Stimulated activated CD4-positive, alpha-beta T cell treated with anti-CD3 and anti-CD28 coated beads, TNF-alpha, amount 100 ng/mL, for 48 hours (primary cell): ENCODE data around the gene TIAL1.
"Not testable (repeated sequence)": the region's sequence is repeated elsewhere in the genome, so short reads cannot be mapped to it uniquely, and the experiment has no call there.

Experiments used
- DNase-seq, 3 donors: peaks; one replicate each; pipeline ENCODE4 v3.0.0-alpha.2; 2020; ENCODE audit warnings: low read depth in 3 of 3

TIAL1 gene

DNA sequence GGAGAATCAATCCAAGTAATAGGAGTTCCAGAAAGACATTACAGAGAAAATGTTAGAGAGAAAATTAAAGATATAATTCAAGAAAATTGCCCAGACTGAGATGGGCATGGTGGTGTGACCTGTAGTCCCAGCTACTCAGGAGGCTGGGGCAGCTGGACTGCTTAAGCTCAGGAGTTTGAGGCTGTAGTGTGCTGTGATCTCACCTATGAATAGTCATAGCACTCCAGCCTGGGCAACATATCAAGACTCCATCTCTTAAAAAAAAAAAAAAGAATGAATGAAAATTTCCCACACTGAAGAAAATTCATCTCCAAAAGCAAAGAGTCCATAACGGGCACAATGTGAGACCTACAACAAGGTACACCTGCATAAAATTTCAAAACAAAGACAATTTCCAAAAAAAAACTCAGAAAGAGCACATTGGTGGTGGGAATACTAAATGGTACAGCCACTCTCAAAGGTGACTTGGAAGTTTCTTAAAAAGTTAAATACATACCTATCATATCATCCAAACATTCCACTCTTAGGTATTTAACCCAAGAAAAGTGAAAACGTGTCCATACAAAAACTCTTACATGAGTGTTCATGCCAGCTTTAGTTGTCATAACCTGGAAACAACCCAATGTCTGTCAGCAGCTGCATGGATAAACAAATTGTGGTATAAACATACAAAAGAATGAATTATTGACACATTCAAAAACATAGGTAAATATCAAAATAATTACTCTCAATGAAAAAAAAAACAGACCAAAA, 47.3 kb downstream of the TIAL1 start:
- no peak for DNase-seq

DNA sequence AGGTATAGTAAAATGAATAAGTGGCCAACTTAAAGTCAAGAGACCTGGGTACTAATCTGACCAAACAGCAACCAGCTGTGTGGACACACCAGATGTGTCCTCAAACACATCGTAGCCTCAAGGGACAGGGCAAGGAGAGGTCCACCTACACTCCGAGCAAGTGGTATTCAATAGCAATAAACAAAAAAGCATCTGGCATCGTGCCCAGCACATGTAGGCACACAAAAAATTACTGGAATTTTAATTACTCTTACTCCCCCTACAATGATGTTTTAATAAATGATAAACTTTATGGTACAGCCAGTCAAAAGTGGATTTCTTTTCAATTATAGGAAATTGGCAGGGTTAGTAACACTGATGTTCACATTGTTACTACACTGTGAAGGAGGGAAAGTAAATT, 50.8 kb downstream of the TIAL1 start:
- DNase-seq, result no peak

DNA sequence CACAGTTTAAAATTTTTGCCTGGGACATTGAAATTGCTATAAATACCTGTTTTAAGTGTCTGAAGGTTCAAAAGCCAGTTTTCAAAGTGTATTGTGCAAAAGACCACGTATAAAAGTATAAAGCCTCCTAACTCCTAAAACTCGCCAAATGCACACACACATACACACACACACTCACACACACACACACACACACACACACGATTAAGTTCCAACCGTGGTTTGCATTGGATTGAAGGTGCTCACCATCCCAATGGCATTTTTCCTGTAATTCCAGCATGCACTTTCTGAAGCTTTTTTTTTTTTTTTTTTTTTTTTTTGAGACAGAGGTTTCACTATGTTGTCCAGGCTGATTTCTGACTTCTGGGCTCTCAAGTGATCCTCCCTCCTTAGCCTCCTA, 51.5 kb downstream of the TIAL1 start:
- DNase-seq, result no peak

DNA sequence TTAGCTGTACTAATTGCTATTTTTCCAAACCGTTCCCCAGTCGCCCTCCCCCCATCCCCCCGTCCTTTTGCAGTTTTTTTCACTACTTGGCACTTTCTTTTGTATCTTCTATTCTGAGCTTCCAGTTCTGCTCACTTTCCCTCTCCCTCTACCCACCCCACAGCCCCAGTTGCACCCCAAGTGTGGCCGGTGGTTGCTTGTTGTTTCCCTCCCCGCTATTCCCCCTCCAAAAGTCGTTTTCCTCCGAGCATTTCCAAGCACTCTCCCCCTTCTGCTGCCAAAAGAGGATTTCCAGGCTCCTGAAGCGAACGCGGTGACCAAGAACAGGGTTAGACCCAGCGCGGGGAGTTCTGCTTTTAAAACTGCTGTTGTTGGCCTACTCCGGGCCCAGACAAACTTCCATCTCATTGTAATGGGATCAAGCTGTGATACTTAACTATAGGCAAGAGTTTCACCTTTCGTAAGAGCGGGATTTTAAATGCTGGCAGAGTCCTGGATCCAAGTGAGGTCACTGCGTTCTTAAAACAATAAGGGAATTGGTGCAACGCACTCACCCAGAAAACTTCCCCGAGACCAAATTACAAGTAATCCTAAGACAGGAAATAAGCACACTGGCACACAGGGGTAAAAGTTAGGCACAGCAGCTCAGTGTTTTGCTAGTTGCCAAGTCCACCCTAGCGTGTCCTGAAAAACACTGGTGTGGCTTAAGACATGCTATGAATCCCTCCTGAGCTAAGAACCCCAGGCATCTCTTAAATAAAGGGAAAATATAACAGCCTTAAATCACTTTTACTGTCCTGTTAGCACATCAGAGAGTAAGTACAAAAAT, 52.7 kb downstream of the TIAL1 start:
- DNase-seq, result no peak

DNA sequence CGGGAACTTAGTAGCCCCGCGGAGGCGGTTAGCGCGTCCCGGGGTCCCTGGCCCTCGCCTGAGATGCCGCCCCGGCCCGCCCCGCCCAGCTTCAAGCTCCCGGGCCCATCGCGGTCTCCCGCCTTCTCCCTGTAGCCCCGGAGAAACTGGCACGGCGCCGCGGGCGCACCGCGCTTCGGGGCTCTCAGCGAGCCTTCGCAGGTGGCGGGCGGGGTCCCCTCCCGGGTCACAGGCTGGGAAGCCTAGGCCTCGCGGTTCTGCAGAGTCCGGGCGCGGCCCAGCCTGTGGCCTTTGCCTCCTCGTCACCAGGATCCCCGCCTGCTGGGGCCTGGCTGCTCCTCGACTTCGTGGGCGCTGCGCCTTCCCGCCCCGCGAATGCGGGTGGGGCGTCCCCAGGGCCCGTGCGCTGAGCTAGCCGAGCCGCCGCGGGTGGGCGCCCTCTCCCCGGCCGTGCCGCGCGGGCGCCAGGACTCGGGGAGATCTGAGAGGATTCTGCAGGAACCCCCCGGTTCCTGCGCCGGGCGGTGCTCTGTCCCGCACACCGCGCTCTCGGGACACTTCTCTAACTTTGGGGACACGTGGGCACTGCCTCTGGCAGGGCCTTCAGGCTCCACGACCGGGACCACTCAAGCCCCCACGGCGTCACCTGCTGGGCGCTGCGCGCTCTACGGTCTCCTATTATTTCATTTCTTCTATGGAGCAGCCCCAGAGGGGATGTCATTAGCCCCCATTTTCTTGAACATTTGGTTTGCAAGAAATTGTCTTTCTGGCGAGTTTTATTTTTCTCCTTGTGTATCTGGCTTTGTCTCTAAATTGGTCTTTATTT, 53.6 kb downstream of the TIAL1 start:
- peak; percentile 27 to 46 (median 28) for DNase-seq

DNA sequence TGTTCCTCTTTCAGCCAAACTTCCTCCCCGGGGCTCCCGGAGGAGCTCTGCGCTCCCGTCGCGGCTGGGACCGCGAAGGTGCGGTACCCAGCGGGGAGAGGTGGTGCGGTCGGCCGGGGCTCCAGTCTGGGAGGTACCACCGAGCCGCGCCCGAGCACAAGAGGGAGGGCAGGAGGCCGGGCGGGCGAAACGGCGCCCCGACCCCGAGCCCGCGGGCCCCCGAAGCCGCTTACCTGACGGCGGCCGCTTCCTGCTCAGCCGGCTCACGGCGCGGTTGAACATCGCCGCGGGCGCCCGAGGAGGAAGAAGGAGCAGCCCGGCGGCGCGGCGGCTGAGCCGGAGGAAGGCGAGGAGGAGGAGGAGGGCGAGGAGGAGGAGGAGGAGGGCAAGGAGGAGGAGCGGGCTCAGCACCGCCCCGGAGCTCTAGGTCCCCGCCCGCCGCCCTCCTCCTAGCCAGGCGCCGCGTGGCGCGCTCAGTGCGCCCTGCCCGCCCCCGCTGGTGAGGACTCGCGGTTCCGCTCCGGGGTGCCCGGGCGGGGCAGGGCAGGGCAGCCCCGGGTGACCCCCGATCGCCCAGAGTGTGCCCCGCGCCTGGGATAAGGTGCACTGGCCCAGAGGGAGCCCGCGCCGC, 54.3 kb downstream of the TIAL1 start, which contains the start of gene RGS10:
RGS10 (minus strand) TSS at position 363 of the 631 bp plus-strand sequence; CDS start at position 282, 81 bp downstream.
- DNase-seq, result peak; percentile 73 to 84 (median 75)

DNA sequence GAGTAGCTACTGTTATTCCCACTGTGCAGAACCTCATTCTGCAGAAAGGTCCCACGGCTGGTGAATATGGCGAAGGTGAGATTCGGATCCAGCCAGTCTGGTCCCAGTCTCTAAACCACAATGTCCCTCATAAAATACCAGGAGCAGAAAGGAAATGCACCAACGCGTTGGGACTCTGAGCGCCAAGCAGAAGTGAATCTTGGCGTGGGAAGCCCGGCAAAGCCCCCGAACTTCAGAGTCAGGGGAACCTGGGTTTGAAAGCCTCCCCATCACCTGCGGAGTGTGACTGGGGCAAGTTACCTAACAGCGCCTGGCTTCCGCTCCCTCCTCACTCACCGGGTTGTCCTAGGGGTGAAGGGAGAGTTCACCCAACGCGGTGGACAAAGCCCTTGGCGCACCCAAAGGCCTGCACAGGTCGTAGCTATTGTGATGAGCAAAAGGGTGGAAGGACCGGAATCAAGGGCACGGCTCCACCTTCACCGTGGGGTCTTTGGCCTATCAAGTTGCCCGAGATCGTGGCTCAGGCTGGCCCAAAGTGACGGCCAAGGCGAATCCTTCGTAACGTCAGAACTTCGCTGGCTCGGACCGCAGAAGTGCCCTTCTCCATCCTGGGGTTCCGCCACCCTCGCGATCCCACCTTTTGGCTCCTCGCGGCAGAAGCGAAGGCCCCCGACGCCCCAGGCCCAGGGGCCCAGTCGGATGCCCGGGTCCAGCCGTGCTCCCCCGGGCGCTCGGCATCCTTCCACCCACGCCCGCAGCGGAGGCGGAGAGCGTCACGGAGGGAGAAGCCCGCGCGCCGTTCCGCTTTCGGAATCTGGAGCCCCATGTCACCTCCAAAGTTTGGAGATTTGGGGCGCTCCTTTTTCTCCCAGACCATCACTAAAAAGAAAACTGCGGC, 55.1 kb downstream of the TIAL1 start:
- peak in 2 of 3 donors; percentile 18 to 59 for DNase-seq

DNA sequence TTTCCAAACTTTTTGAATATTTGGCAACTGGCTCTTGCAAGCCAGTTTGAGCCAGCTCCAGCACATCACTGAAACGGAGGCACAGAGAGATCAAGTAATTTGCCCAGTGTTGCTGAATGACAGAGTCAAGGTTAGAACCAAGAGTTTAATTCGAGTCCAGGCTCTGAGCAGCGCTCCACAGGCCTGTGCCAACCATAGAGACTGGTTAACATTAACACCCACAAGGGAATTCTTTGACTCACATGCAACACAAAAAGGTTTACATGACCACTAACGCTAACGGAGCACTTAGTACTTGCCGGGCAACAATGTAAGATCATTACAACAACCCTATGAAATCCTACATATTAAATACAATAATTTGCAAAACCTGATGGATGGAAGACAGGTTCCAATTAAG, 55.7 kb downstream of the TIAL1 start:
- peak in 1 of 3 donors; percentile 19 for DNase-seq

DNA sequence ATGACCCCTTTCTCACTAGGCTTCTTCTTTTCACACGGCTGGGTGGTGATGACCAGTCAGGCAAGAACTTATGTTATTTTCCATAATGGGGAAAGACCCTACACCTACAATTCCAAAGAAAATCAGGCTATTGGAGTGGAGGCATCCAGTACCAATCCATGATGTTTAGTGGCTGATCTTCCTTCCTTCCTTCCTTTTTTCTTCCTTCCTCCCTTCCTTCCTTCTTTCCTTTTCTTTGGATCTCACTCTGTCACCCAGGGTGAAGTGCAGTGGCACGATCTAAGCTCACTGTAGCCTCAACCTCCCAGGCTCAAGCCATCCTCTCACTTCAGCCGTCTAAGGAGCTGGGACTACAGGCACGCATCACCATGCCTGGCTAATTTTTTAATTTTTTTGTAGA, 56.7 kb downstream of the TIAL1 start:
- no peak for DNase-seq

DNA sequence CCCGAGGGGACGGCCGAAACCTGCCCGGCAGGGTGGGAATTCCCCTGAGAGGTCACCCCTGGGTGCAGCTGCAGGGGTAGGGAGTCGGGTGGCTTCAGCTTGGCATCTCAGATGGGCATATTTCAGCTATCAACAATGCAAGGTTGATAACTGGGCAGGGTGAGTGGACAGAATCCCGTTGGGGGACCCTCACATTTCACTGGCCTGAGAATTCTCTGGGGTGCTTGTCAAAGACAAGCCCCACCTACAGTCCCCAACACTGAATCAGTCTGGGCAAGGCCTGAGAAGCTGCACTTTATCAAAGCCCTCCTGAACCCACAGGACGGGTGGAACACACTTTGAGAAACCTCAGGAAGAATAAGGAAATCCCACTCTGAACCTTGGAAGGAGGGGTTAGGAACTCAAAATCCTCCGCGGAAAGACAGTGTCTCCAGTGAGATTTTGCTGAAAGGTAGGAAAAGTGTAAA, 57.4 kb downstream of the TIAL1 start:
- no peak for DNase-seq

DNA sequence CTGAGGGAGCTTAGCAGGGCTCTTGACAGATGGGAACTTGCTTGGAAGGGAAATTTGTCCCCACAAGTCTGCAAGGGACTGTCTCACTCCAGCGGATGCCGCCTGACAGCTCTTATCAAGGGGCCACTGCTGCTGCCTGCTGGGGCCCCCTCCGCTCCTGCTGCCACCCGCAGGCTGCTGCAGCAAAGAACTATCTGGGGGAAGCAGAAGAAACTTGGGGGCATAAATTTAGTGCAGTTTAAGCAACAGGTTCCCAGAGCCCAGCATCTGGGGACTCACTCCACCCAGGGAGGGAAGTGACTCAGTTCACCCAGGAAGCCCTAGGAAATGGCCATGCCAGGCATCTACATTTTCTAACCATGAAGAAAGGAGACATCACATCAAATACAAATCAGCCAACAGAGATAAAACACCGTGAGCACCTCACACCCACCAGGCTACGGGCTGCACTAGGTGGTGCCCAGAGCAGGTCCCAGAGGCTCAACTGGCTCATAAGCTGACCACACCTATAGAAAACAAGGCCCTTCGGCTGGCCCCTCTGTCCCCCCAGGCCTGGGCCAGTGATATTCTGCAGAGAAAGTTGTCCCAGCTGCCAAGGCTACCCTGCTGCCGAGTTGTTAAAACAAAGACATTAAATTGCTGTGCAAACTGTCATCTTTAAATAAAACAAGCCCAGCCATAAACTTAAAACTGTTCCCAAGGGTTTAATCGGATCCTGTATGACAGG, 58.0 kb downstream of the TIAL1 start:
- DNase-seq, result peak in 2 of 3 donors; percentile 14 to 39

DNA sequence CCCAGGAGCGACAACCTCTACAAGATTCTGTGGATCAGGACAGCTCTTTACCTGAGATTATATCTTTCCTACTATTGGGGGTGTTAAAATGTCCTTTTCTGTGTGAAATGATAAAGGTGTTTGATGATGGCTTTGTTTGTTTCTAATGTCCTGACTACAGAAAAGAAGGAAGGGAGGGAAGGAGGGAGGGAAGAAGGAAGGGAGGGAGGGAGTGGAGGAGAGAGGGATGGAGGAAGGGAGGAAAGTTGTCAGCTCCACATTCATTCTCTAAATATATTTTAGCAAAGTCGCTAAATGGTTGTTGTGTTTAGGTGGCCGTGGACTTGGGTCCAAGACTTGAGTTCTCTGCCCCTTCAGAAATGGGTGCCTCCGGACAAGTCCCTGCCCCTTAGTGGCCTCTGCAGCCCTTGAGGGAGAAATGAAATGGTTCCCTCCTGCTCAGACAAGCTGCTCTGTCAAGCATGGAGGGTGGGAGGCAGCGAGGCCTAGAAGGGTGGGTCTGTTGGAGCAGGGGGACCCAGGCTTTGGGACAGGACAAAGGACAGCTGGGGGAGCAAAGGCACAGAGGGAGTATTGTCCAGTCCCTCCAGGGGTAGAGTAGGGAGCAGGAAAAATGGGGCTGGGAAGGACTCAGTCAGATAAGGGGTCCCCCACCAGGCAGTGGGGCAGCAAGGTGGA, 58.7 kb downstream of the TIAL1 start:
- no peak for DNase-seq

DNA sequence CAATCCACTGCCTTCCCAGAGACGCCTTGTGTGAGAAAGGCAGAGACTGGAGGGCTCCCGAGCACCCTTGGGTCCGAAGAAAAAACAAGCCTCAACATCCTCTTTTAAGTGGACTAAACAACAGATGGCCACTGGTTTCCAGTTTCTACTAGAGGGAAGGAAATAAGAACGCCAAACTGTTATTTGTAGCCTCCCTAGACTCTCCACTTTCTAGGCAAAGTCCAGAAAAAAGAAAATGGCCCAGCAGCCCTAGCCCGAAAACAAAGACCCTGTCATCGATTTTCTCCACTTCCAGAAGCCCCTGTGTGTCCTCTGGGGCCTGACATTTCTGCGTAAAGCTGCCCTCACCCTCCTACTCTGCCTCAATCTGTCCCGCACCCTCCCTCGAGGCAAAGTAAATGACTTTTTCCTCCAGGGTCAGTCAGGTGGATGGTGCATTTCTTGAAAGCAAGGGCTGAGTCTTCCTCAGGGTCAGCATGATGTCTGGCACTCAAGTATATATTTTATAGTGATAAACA, 60.2 kb downstream of the TIAL1 start:
- DNase-seq, result no peak

DNA sequence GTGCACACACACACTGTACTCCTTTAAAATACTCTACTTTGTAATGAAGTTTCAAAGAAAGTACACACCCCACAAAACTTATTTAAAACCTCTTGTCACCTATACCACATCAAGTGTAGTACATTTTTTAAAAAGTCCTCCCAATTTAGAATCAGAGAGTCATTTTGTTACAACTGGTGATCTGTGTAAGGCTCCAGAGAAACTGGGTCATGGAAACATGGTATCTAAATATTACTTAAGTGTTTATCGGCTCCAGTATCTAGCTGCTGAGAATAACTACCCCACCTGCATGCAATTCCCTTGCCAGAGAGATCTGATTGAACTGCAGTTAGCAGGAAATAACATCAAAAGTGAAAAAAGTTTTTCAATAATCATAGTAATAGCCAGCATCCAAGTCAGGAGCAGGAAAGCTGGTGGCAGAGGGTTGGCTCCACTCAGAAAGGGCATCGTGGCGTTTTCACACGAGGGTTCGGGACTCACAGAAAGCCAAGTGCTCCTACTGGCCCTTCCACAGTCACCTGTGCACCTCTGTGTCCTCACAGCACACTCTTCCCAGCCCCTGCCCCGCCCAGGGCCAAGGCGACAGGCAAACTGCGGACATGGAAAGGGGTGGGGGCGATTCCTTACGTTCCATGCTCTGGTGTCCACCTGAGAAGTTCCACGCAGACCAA, 60.8 kb downstream of the TIAL1 start:
- no peak for DNase-seq

DNA sequence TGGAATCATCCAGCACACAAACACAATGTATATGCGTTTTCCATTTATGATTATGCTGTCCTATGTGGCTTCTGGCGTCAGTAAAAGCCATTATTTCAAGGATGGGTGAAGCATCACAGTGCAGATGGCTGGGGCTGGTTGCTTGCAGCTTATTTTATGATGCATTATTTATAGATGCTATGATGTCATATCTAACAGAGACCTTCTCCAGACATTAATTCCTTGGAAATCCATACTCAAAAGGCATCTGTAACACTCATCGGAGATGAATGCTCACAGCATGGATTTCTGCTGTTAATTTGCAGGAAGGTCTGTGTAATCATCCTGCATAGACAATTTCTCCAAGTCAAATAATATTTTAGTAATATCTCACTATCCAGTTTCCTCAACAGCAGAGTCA, 61.5 kb downstream of the TIAL1 start:
- no peak for DNase-seq

DNA sequence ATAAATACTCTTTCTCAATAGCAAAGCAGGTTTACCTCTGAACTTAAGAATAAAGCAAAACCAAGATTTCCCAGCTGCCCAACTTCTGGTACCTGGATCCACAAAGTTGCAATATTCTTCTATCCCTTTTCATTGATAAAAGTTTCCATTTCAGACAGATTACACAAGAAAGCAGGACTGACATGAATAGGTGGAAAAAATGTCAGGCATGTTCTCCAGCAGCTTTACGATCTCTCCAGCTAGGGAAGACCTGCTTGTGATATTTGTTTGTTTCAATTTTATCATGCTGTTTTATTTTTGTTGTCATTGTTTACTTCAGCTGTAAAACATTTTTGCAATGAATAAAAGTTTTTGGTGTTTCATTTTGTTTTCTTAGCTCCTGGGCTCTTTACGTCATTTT, 63.3 kb downstream of the TIAL1 start:
- DNase-seq, result no peak

DNA sequence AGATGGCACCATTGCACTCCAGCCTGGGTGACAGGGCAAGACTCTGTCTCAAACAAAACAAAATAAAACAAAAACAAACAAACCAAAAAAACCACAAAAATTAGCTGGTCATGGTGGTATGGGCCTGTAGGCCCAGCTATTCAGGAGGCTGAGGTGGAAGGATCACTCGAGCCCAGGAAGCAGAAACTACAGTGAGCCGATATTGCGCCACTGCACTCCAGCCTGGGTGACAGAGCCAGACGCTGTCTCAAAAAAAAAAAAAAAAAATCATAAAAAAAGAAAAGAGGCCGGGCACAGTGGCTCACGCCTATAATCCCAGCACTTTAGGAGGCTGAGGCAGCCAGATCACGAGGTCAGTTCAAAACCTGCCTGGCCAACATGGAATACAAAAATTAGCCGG, 64.0 kb downstream of the TIAL1 start:
- DNase-seq, result not testable (repeated sequence)

DNA sequence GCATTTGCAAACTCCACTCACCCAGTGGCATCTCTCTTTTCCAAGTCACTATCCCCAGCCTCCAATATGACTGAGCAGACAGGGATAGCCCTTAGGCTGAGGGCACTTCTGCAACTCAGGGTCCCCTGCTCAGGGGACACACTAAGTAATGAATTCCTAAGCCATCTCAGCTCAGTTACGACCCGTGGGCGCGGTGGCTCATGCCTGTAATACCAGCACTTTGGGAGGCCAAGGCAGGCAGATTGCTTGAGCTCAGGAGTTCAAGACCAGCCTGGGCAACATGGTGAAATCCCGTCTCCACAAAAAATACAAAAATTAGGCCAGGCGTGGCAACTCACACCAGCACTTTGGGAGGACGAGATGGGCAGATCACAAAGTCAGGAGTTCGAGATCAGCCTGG, 64.5 kb downstream of the TIAL1 start:
- DNase-seq, result not testable (repeated sequence)
